Fibroblast of skin of right quadriceps (primary cell): ENCODE results near the gene SPNS2.

Experiments
- DNase-seq: peaks from one replicate; pipeline ENCODE4 v3.0.0-alpha.2; 2013

Gene SPNS2

DNA sequence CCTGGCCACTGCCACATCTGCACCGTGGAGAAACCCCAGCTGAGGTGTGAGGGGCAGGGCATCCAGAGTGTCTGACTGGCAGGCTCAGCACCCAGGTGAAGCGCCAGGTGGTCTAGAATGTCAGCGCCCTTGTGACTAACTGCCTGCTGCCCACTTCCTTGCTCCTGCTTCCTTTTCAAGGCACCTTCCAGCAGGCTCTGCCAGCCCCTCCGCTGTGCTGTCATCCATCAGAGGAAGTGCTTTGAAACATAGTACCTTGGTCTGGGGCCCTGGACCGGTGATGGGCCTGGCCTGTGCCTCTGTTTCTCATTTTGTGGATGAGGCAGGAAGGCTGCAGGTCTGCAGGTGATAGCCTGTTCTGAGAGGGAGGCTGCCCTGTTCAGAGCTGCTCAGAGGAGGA lies 5.5 kb downstream of the SPNS2 start:
- DNase-seq, result no peak

DNA sequence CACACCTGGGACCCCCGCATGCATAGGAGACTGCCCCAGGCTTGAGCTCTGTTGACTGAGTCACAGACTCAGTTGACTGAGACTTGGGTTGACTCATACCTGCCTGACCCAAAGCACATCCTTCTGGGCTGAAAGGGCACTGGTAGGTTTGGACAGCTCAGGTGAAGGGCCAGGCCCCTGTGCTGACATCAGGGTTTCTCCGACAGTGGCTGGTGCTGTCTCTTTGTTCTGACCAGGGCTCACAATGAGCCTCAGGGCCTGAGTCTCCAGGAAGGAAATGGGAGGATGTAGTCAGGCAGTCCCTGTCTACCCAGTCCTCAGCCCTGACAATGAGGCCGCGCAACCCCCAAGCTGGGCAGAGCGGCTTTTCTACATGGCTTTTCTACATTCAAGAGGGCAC lies 6.5 kb downstream of the SPNS2 start:
- no peak for DNase-seq

GRCh38 chr17:4506175-4506813 lies 7.6 kb downstream of the SPNS2 start:
- DNase-seq, result no peak

- no peak for DNase-seq
Measured at GRCh38 chr17:4506892-4507291, 8.2 kb downstream of the SPNS2 start.

GRCh38 chr17:4507361-4508111 lies 8.9 kb downstream of the SPNS2 start:
- DNase-seq, result no peak

DNA sequence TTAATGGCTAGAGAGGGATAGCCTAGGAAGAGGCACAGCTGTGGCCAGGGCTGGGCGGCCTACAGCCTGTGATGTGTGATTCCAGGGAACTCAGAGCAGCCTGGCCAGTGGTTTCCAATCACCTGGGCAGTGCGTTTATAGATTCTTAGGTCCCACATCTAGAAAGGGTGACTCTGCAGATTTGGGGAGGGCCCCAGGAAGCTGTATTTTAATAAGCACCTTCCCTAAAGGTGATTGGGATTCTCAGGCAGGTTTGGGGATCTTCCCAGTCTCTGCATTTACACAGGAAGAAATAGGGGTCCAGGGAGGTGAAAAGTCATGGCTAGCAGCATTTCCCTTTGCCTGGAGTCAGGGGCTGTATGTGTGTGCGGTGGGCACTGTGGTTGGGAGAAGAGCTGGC lies 9.5 kb downstream of the SPNS2 start:
- DNase-seq, result no peak

- DNase-seq, result no peak
Measured at GRCh38 chr17:4509401-4509800, 10.7 kb downstream of the SPNS2 start.

- DNase-seq, result no peak
Measured at GRCh38 chr17:4509923-4510617, 11.4 kb downstream of the SPNS2 start.

- DNase-seq, result no peak
Measured at GRCh38 chr17:4510618-4510941, 11.9 kb downstream of the SPNS2 start.

GRCh38 chr17:4511199-4511932 lies 12.7 kb downstream of the SPNS2 start:
- no peak for DNase-seq

- no peak for DNase-seq
Measured at GRCh38 chr17:4512156-4513112, 13.8 kb downstream of the SPNS2 start.

DNA sequence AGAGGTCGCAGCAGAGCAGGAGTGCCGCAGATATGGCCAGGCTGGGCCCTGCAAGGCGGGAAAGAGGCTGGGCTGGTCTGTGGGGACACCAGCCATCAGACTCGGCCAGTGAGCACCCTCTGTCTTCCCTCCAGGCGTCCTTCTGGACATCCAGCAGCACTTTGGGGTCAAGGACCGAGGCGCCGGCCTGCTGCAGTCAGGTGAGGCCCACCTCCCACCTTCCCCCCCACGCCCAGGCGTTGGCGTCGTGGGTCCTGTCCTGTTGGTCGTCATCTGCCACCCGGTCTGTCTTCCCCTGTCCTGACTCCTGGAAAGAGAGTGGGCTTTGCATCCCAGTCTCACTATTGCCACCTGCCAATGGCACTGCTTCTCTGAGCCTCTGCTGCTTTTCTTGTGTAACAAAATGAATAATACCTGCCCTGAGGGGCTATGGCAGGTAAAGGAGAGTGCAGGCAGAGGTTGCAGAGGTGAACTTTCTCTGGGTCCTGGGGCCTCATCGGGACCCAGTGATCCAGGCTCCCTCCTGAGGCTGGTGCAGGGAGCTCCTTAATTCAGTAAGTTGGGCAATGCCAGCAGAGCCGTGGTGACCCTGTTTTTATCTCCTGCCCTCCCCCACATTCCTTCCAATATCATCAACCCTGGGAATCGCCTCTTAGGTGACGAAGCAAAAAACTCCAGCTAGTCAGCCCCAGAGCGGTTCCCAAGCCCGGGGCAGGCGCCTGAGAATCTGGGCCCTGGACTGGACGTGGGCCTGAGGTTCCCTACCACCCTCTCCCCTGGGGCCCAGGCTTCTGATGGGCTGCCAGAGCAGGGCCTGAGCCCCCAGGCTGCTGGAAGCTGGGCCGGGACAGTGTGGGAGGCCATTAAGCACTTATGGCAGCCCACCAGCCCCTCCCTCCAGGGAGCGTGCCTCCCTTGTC lies 14.7 kb downstream of the SPNS2 start:
- no peak for DNase-seq

DNA sequence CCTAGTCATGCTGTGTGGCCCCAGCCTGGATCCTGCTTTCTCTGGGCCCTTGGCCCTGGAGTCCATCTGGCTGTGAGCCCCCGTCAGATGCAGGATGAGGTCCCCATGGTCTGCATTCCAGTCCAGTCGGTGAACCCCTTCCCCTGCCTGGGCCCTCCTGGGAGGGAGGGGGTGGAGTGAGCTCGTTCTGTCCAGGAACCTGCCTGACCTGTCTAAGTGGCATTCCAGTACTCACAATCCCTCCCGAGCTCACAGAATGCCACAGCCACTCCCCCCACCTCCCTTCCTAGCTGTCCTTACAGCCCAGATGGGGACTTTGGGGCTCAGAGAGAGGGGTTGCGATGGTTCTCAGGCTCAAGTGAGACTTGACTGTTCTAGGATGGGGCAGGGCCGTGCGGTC lies 15.5 kb downstream of the SPNS2 start:
- no peak for DNase-seq

- no peak for DNase-seq
Measured at GRCh38 chr17:4514779-4515178, 16.1 kb downstream of the SPNS2 start.

DNA sequence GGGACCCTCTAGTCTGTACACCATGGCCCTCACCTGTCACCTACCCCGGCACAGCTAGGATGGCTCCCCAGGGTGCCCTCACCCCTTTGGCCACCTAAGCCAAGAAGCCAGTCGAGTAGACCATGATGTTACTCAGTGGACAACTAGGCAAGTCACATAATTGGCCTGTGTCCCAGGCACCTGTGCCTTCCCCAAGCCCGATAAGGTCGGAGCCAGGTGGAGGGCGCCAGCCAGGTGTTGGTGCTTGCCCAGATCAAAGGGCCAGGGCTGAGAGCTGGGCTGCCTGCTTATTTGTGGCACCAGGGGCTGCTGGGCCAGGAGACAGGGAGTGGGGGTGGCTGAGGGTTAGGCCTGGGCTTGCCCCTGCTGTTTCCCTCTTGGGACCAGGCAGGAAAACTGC lies 16.8 kb downstream of the SPNS2 start:
- no peak for DNase-seq

DNA sequence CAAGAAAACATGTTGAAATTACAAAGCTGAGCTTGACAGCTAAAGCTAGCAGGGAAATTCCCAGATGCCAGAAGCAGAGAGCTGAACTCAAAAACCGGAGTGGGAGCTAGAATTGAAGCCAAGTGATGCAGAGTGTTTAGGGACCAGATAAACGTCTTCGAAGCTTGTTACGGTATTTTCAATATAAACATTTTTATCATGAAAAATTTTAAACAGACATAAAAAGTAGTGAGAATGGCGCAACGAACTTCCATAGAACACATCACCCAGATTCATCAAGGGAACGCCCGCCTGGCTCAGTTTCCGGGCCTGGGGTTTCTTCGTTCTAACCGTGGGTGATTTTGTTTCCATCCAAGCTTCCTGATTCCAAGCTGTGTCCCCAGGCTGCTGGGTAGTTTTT lies 18.1 kb downstream of the SPNS2 start:
- no peak for DNase-seq

DNA sequence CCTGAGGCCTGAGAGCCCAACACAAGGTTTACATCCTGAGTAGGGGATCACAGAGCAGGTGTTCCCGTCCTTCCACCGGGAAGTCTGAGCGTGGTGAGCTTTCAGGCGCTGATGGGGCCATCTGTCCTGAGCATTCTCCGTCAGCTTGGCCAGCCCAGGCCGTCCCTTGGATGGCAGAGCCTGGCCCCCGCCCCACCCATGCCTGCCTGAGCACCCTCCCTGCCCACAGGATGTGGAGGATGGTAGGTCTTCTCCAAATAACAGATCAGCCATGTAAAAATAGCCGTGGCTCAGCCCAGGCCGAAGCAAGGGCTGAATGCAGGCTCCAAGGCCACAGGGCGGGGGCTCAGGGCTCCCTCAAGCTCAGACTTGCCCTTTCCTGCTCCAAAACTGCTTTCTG lies 20.2 kb downstream of the SPNS2 start:
- DNase-seq, result no peak

DNA sequence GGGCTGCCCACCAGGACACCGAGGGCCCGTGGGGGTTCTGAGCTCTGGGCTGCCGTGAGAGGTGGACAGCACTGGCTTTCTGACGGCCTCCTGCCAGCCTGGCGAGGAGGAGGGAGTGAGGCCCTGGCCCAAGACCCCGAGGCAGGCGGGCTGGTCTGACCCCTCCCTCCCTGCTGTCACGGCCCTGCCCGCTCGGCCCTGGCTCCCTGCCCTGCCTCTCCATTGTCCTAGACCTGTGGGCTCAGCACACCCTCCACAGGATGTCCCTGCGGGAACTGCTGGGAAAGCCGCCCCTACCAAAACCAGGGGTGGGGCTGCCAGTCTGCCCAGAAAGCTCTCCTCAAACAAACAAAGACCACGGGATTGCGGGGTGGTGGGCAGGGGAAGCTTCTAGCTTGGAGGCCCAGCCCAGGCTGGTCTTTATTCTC lies 20.7 kb downstream of the SPNS2 start:
- no peak for DNase-seq

- DNase-seq, result no peak
Measured at GRCh38 chr17:4520060-4520893, 21.6 kb downstream of the SPNS2 start.

GRCh38 chr17:4520894-4521600 lies 22.4 kb downstream of the SPNS2 start:
- peak; percentile 27 for DNase-seq
